Measurements from ENCODE around the gene RHOF. TPM values are rescaled to one million over a fixed set of nuclear protein-coding genes. Genes with fewer than 3 reads are reported as not detected.

The RHOF gene
- total RNA-seq, 1 donor from 2014 or later: 6.1 TPM

DNA sequence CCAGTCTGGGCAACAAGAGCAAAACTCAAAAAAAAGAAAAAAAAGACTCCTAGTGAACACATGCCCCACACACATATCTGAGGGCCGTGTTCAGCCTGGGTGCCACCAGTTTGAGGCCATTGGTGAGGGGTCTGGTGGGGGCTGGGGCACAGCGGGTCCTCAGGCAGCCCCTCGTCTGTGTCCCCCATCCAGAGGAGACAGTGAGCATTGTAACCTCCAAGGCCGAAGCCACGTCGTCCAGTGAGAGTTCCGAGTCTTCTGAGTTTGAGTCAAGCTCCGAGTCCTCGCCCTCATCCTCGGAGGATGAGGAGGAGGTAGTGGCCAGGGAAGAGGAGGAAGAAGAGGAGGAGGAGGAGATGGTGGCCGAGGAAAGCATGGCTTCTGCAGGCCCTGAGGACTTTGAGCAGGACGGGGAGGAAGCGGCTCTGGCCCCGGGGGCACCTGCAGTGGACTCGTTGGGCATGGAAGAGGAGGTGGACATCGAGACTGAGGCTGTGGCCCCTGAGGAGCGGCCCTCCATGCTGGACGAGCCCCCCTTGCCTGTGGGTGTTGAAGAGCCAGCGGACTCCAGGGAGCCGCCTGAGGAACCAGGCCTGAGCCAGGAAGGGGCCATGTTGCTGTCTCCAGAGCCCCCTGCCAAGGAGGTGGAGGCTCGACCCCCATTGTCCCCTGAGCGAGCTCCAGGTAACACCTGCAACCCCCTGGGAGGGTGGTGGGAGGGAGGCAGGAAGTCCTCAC, 25.9 kb upstream of the RHOF start:
- no peak for DNase-seq

DNA sequence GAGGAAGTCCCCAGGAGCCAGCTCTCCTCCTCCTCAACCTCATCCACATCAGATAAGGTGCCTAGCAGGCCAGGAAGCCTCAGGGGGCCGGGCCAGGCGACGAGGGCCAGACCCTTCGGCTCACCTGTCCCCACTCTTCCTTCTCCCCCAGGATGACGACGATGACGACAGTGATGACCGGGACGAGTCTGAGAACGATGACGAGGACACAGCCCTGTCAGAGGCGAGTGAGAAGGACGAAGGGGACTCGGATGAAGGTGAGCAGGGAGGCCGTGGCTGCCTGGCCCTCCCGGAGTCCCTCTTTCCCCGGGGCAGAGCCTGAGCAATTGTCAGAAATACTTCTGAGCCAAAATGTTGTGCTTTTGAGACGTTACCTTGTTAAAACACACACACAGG, 24.2 kb upstream of the RHOF start:
- no peak for DNase-seq

DNA sequence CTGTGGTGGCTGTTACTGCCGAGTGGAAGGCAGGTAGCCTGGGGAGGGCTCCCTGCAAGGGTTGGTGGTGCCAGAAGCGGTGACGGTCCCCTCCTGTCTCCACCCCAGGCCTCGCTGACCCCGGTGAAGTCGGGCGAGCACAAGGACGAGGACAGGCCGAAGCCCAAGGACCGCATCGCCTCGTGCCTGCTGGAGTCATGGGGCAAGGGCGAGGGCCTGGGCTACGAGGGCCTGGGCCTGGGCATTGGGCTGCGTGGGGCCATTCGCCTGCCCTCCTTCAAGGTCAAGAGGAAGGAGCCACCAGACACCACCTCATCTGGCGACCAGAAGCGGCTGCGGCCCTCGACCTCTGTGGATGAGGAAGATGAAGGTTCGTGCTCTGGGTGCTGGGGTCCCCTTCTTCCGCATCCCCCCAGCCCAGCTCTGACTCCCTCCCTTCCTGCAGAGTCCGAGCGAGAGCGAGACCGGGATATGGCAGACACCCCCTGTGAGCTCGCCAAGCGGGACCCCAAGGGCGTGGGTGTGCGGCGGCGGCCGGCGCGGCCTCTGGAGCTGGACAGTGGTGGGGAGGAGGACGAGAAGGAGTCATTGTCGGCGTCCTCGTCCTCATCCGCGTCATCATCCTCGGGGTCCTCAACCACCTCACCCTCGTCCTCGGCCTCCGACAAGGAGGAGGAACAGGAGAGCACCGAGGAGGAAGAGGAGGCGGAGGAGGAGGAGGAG, 23.6 kb upstream of the RHOF start:
- DNase-seq: no peak

DNA sequence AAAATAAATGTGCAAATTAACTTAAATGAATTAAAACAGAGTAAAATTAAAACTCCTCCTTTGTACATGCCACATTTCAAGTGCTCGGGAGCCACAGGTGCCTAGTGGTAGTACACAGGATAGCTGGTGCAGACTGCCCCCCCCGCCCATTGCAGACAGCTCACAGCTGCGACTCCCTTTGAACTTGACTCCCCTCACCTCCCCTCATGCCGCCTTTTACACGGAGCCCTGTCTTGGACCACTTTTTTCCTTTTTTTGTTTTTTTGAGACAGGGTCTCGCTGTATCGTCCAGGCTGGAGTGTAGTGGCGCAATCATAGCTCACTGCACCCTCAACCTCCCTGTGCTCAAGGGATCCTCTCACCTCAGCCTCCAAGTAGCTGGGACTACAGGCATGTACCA, 21.8 kb upstream of the RHOF start:
- DNase-seq: no peak

DNA sequence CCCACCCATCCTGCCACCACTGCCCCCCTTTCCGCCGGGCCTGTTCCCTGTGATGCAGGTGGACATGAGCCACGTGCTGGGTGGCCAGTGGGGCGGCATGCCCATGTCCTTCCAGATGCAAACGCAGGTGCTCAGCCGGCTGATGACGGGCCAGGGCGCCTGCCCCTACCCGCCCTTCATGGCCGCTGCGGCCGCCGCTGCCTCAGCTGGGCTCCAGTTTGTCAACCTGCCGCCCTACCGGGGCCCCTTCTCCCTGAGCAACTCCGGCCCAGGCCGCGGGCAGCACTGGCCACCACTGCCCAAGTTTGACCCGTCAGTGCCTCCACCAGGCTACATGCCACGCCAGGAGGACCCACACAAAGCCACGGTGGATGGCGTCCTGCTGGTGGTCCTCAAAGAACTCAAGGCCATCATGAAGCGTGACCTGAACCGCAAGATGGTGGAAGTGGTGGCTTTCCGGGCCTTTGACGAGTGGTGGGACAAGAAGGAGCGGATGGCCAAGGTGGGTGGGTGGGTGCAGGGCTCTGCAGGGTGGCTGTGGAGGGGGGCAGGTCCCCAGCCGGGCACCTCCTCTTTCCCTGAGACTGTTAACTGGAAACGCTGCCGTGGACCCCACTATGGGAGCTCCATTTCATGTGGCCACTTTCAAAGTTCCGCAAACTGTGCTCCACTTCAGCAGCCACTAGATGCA, 21.1 kb upstream of the RHOF start:
- no peak for DNase-seq

DNA sequence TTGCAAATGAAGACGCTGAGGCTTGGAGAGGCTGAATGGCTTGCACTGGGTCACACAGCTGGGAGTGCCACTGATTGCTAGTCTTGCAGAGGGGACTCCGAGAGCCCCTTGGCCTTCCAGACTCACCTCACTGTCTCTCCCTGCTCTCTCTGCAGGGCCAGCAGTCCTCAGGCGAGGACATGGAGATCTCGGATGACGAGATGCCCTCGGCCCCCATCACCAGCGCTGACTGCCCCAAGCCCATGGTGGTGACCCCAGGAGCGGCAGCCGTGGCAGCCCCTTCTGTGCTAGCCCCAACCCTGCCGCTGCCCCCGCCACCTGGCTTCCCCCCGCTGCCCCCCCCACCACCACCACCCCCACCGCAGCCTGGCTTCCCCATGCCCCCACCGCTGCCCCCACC, 20.5 kb upstream of the RHOF start:
- DNase-seq: no peak

DNA sequence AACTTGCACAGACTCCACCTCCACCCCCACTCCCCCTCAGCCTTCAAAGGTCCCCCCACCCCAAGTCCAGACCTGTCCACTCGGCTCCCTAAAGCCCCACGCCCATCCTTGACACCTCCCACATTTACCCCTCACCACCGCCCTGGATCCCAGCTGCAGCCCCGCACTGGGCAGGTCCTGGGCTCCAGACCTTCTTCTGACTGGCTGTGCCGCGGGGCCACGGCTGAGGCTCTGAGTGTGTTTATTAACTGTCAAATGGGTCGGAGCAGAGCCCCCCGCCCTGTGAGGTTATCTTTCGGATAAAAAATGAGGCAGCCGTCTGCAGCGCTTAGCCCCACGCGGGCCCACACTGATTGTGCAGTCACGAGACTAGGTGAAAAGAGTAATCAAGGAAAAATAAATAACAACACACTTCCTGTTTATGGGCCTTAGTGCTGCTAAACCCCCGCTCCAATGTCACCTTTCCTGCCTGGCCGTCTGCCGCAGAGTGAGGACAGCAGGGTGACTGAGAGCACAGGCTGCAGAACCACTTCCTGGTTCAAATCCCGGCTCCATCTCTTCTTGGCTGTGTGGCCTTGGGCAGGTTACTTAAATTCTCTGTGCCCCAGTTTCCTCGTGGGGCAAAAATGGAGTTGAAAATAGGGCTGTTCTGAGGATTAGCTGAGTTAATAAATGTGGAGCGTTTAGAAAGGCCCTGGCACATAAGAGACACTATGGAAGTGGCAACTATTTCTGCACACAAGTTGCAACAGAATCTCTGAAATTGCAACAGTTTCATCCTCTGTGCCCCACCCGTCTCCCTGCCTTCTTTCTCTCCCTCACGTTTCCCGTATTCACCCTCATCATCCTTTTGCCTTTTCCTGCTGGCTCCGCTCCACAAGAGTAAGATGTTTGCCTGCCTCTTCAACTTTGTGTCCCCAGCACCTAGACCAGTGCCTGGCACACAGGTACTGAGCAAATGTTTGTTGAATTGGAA, 19.7 kb upstream of the RHOF start:
- DNase-seq: peak; percentile 22

DNA sequence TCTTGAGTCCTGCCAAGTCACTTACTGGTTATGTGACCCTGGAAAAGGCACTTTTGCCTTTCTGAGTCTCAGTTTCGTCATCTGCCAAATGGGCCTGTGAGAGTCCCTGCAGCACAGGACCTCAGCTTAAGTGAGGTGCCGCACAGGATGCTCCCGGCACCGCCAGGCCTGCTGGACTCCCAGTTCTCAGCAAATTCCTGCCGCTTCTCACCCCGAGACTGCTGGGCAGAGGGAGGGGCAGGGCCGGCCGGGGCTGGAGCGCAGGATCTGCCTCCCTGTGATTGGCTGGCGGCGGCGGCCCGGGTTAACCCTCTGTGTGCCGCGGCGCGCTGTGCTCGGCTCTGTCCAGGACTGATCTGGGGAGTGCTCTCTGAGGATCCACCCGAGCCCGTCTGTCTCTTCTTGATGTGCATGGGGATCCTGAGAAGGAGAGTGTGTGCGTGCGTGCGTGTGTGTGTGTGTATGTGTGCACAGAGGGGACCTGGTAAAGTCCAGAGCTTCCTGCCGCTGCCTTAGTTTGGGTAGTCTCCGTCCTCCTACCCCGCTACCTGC, 18.9 kb upstream of the RHOF start:
- peak; percentile 76 for DNase-seq

DNA sequence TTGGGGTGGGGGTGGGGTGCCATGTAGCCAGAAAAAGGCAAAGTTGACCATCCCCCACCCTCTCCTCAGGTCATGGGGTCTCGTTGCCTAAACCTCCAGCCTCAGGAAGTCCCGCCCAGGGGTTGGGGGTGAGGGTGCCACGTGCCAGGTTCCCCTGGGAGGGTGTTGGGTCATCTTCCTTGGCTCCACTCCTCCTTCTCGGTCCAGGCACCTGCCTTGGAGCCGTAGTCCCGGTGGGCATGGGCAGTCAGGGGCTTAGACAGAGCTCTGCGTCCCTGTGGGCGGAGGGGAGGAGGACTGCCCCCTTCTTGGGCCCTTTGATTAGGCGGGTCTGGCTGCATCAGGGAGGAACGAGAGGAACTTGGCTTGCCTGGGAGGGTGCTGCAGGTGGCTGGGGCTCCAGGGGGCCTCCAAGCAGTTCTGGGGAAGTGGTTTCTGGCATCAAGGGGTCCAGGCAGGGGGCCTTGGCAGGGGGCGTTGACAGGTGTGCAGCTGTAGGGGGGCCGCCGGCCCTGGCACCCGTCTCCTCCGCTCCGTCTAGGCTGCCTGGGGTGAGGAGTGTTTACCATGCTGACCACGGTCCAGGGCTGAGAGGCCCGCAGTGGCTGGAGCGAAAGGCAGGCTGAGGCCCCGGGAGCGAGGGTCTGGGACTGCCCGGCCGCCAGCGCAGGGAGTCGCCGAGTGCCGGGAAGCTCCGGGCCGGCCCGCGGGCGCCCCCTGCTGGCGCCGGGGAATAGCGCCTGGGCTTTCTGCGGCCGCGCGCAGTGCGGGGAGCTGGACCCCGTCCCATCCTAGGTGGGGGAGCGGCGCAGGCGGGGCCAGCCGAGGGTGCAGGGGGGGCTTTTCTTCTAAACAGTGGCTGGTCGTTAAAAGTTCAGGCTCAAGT, 18.2 kb upstream of the RHOF start:
- DNase-seq: peak; percentile 78

DNA sequence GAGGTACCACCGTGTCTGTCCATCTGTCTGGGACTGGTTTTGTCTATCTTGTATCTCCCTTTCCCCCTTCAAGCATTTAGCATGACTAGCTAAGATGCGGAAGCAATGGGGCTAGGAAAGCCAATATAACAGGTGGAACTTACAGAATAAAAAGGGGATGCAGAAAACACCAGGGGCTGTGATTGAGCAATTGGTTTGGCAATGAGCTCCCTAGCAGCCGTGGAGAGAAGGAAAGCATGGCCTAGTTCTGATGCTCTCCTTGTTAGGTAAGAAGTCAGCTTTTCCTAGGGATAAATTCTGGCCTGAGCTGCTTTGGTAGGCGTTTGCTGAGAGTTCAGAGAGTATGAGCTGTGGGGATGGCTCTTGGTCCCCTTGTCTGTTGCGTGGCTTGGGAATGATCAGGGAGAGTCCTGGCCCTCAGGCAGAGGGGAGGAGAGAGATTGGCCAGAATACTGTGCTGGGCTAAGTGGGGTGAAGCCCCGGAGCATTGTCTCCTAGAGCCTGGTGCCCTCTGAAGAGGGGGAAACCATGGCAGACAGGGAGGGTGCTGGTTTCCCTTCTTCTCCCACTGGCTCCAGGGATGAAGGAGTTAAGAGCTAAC, 17.4 kb upstream of the RHOF start:
- DNase-seq: no peak

DNA sequence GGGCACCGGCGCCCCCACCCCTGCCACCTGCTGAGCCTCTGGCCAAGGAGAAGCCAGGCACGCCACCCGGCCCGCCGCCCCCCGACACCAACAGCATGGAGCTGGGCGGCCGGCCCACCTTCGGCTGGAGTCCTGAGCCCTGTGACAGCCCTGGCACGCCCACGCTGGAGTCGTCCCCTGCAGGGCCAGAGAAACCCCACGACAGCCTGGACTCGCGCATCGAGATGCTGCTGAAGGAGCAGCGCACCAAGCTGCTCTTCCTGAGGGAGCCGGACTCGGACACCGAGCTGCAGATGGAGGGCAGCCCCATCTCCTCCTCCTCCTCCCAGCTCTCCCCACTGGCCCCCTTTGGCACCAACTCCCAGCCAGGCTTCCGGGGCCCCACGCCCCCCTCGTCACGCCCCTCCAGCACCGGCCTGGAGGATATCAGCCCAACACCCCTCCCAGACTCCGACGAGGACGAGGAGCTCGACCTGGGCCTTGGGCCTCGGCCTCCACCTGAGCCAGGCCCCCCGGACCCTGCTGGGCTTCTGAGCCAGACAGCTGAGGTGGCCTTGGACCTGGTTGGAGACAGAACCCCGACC, 16.8 kb upstream of the RHOF start:
- DNase-seq: no peak

DNA sequence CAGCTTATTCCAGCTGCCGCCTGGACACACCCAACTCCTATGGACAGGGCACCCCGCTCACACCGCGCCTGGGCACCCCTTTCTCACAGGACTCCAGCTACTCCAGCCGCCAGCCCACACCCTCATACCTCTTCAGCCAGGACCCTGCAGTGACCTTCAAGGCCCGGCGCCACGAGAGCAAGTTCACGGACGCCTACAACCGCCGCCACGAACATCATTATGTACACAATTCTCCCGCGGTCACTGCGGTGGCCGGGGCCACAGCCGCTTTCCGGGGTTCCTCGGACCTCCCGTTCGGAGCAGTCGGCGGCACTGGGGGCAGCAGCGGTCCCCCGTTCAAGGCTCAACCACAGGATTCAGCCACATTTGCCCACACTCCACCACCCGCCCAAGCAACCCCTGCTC, 16.2 kb upstream of the RHOF start:
- DNase-seq: no peak

DNA sequence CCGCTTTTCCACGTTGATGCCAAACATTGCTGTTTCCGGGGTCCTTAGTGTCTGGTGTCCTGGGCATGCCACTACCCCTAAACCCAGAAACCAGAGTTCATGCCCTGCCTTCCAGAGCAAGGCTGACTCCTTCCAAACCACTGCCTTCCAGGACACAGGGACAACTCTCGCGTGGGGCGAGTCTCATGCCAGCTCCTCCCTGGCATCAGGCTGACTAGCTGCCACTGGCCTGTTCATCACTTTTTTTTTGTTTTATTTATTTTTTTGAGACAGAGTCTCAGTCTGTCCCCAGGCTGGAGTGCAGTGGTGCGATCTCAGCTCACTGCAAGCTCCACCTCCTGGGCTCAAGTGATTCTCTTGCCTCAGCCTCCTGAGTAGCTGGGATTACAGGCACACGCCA, 15.1 kb upstream of the RHOF start:
- no peak for DNase-seq

DNA sequence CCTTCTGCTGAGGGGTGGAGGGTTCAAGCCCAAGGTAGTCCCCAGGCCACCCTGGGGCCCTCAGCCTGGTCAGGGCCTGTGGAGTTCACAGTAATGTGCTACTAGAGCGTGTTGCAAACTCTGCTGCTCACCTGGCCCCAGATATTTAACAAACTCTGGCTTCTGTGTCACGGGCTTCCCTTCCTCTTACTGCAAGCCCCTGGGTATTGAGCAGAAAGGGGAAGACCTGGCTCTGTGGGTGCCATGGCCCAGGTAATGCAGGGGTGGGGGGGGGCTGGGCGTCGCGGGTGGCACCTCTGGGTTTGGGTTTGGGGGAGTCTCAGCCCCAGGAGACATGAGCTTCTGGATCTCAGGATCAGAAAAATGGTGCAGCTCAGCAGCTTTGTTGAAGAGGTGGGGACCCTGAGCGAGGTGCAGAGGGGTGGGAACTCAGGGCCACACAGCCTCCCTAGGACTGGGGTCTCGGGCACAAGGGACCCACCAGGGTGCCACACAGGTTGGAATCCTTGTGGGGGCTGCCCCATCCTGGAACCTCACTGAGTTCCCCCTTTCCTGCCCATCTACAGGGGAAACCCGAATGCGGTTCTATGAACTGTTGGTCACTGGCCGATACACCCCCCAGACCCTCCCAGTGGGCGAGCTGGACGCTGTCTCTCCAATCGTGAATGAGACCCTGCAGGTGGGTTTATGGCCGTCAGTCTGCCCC, 14.3 kb upstream of the RHOF start:
- no peak for DNase-seq

DNA sequence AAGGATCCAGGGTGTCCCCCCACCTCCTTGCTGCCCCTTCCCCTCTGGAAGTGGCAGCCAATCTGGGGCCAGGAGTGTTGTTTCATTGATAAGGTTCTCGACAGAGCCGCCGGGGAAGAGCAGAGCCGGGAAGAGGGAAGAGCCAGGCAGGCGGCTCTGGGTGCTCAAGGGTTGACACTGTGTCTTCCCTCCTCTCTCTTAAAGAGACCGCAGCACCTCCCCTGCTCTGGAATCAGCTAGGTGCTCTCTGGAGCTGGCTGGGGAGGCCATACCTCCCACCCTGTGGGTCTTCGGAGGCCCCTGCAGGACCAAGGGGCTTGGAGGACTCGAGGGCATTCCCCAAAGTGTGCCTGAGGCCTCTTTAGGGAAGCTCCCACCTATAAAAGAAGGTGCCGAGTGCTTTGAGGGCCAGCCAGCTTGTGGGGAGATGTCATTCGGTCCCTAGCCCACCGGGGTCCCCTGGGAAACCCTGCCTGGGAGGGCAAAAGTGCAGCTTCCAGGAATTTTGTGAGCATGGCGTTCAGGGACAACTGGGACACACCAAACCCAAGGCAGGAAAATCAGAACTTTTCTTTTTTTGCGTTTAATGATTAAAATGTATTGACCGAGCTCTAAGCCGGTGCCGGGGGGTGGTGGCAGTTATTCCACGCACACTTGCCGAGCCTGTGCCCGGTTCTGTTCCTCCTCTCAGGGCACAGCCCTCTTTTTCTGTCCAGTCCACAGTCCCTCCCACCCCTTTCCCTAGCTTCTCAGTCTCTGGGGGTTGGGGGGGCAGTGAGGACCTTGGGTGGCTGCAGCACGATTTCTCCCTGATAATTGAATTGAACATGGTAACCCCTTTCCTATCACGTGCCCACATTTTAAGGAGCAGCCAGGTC, 13.3 kb upstream of the RHOF start:
- DNase-seq: no peak

DNA sequence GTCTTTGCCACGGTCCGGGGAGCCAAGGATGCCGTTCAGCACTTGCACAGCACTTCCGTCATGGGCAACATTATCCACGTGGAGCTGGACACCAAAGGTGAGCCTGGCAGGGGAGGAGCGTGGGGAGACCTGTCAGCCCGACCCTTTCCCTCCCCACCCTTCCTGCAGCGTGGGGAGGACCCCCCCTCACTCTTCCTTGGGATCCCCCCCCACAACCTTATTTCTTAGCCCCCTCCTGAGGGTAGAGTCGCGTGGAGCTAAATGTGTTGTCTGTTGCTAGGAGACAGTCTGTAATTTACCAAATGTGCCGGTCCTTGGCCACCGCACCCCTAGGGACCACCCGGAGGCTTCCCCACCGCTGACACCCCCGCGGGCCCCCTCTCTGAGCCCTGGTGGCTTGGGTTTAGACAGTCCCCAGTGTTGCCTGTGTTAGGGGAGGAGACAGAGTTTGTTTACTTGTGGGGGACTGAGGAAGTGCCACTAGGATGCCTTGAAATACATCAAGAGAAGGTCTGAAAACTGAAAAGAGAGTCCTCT, 12.6 kb upstream of the RHOF start:
- DNase-seq: no peak

DNA sequence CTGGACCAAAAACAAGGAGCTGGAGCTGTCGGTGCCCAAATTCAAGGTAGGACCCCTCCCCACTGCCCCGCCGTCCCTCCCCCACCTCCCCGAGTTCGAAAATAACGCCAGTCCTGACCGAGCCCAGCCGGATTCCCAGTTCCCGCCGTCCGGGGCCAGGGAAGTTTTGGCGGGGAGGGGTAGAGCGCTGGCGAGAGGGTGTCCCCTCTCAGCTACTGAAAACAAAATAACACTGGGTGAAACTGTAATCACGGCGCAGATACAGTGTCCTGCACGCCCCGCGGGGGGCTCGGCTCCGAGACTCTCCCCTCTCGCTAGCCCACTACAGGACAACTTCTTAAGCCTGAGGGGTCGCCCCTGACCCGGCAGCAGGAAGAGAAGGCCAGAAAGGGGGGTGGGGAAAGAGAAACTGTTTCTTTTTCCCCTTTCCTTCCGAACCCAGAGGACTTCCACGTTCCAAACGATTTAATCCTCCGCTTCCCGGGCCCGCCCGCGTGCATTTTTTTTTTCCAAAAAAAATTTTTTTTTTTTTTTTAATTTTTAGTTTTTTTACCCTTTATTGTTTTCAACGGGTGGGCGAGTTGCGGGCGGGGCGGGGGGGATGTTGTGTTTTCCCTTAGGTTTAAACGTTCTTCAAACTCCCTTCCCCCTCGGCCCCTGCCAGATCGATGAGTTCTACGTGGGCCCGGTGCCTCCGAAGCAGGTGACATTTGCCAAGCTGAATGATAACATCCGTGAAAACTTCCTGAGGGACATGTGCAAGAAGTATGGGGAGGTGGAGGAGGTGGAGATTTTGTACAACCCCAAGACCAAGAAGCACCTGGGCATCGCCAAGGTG, 11.9 kb upstream of the RHOF start:
- DNase-seq: peak; percentile 18
